ENCODE results near the gene TRAM2.
A peak's percentile ranks its signal among the peaks of the same experiment; 100 is the strongest.

The TRAM2 gene

GRCh38 chr6:52576392-52577021, 353 bp downstream of the TRAM2 start:
- H3K27ac Mint-ChIP-seq: peak overlapping the region; percentile 79 to 91 (median 86)

GRCh38 chr6:52576054-52576391, 837 bp downstream of the TRAM2 start:
- peak overlapping the region; percentile 85 to 91 (median 90) for H3K4me3 Mint-ChIP-seq
- no peaks in the 10 kb centered on the region for H3K9me3 Mint-ChIP-seq
- H3K27me3 Mint-ChIP-seq (ENCODE audit: low read depth): no peaks in the 10 kb centered on the region
- peak overlapping the region; percentile 79 to 91 (median 86) for H3K27ac Mint-ChIP-seq
- H3K36me3 Mint-ChIP-seq (ENCODE audit: low read depth): peaks cover 12% of the 10 kb centered on the region
- TF ChIP-seq CTCF (IDR thresholded peaks at IDR 0.05; ENCODE audit: unreplicated experiment in 3 of 3): no peak
- H3K4me1 Mint-ChIP-seq: peaks cover 58% of the 10 kb centered on the region

More at GRCh38 chr6:52576392-52577021, 353 bp downstream of the TRAM2 start:
- peaks cover 17% of the 10 kb centered on the region for H3K36me3 Mint-ChIP-seq (ENCODE audit: low read depth)
- H3K9me3 Mint-ChIP-seq: no peaks in the 10 kb centered on the region
- TF ChIP-seq CTCF (IDR thresholded peaks at IDR 0.05; ENCODE audit: unreplicated experiment in 3 of 3): peak; percentile 20 to 59 (median 44)
- H3K27me3 Mint-ChIP-seq (ENCODE audit: low read depth): no peaks in the 10 kb centered on the region
- H3K4me1 Mint-ChIP-seq: peaks cover 53% of the 10 kb centered on the region
- peak overlapping the region; percentile 85 to 91 (median 90) for H3K4me3 Mint-ChIP-seq

GRCh38 chr6:52575502-52575892, 1.4 kb downstream of the TRAM2 start:
- H3K27me3 Mint-ChIP-seq (ENCODE audit: low read depth): no peaks in the 10 kb centered on the region
- H3K9me3 Mint-ChIP-seq: no peaks in the 10 kb centered on the region
- peaks cover 63% of the 10 kb centered on the region for H3K4me1 Mint-ChIP-seq
- peak overlapping the region; percentile 85 to 91 (median 90) for H3K4me3 Mint-ChIP-seq
- TF ChIP-seq CTCF (IDR thresholded peaks at IDR 0.05; ENCODE audit: unreplicated experiment in 3 of 3): no peak
- peaks cover 7% of the 10 kb centered on the region for H3K36me3 Mint-ChIP-seq (ENCODE audit: low read depth)
- H3K27ac Mint-ChIP-seq: peak overlapping the region; percentile 79 to 91 (median 86)

GRCh38 chr6:52574709-52575501, 2.0 kb downstream of the TRAM2 start:
- Mint-ChIP-seq H3K36me3 (ENCODE audit: low read depth) (peaks cover 4% of the 10 kb centered on the region), H3K27me3 (ENCODE audit: low read depth) (no peaks in the 10 kb centered on the region), H3K9me3 (no peaks in the 10 kb centered on the region), H3K4me3 (peak overlapping the region; percentile 85 to 91 (median 90)), H3K27ac (peak overlapping the region; percentile 79 to 91 (median 86)), H3K4me1 (peaks cover 69% of the 10 kb centered on the region)
- TF ChIP-seq CTCF (IDR thresholded peaks at IDR 0.05; ENCODE audit: unreplicated experiment in 3 of 3): no peak

GRCh38 chr6:52573295-52573694, 3.6 kb downstream of the TRAM2 start:
- H3K4me1 Mint-ChIP-seq: peaks cover 81% of the 10 kb centered on the region
- H3K4me3 Mint-ChIP-seq: peak overlapping the region; percentile 85 to 91 (median 90)
- peaks cover under 1% of the 10 kb centered on the region for H3K36me3 Mint-ChIP-seq (ENCODE audit: low read depth)
- peak overlapping the region; percentile 77 to 91 (median 86) for H3K27ac Mint-ChIP-seq
- H3K27me3 Mint-ChIP-seq (ENCODE audit: low read depth): no peaks in the 10 kb centered on the region
- no peaks in the 10 kb centered on the region for H3K9me3 Mint-ChIP-seq
- TF ChIP-seq CTCF (IDR thresholded peaks at IDR 0.05; ENCODE audit: unreplicated experiment in 3 of 3): no peak
